SK-N-MC (cell line): ENCODE results near the gene SLAIN2.

Experiments used
- DNase-seq: peaks from one replicate; pipeline ENCODE4 v3.0.0-alpha.2; 2011; ENCODE audit warnings: low read depth, low spot score
- H3K27ac ChIP-seq: fragments of 200-600 bp; sonication (generic); 2 replicates; pipeline ENCODE4 v1.5.1; 2016; ENCODE audit warnings: mixed run types
- H3K36me3 ChIP-seq: fragments of 200-600 bp; sonication (generic); 2 replicates; pipeline ENCODE4 v1.6.1; 2017; ENCODE audit warnings: antibody characterized with exemption, low read length, mixed read lengths; ENCODE audit not compliant: insufficient read depth
- H3K4me3 ChIP-seq: fragments of 200-600 bp; sonication (generic); 2 replicates; pipeline ENCODE4 v1.5.1; 2016
- H3K9ac ChIP-seq: fragments of 200-600 bp; sonication (generic); 2 replicates; pipeline ENCODE4 v1.8.0; 2017; ENCODE audit warnings: mixed run types, mixed read lengths; ENCODE audit not compliant: insufficient read length
- H3K9me3 ChIP-seq: fragments of 200-600 bp; sonication (generic); 2 replicates; pipeline ENCODE4 v1.6.1; 2017; ENCODE audit warnings: low read depth, mild to moderate bottlenecking, antibody characterized with exemption, low read length, moderate library complexity, mixed read lengths
- EZH2 ChIP-seq: fragments of 200-600 bp; sonication (generic); IDR thresholded peaks from one replicate; pipeline ENCODE4 v1.6.1; 2017; ENCODE audit warnings: antibody characterized with exemption
- FOXP2 ChIP-seq: optimal IDR thresholded peaks from 2 replicates; pipeline ENCODE3; 2011; ENCODE audit warnings: mild to moderate bottlenecking, moderate library complexity; ENCODE audit not compliant: insufficient read depth; ENCODE audit errors: extremely low read length, control extremely low read depth
- POLR2AphosphoS5 ChIP-seq: IDR thresholded peaks from 2 replicates; pipeline ENCODE4 v1.6.1; 2012; ENCODE audit warnings: mild to moderate bottlenecking, low read depth, low read length, borderline replicate concordance

The SLAIN2 gene

GRCh38 chr4:48475770-48476169, 134.4 kb downstream of the SLAIN2 start:
- TF ChIP-seq POLR2AphosphoS5: no peak
- no peak for TF ChIP-seq EZH2
- TF ChIP-seq FOXP2: no peak
- H3K4me3 ChIP-seq: no peak overlapping the region
- DNase-seq: no peak
- no peaks in the 10 kb centered on the region for H3K9me3 ChIP-seq
- H3K9ac ChIP-seq: no peak overlapping the region
- no peaks in the 10 kb centered on the region for H3K36me3 ChIP-seq
- H3K27ac ChIP-seq: no peak overlapping the region
